GM19099 (cell line): Measurements from ENCODE around the gene ARHGAP8.

Experiments used
- POLR2A ChIP-seq: IDR thresholded peaks from 3 replicates; pipeline ENCODE4 v1.6.1; 2011; ENCODE audit warnings: low read depth; ENCODE audit not compliant: insufficient read length; ENCODE audit errors: extremely low read depth

The ARHGAP8 gene

DNA sequence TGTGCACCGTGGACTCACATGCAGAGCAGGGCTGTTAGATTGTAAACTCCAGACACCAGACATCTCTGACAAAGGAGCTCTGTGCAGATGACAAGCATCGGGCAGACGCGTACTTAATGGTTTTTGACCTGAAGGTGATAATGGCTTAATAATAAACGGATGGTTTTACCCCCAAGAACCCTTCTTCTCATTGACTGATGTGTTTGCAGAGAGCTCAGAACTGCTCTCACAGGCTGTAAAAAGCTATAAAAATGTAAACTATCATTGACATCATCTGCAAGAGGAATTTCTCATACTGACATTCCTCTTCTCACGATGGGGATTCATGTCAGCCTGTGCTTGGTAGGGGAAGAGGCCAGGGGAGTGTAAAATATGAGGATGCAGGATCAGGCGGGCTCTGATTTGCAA, 8.6 kb upstream of the ARHGAP8 start:
- TF ChIP-seq POLR2A: no peak

DNA sequence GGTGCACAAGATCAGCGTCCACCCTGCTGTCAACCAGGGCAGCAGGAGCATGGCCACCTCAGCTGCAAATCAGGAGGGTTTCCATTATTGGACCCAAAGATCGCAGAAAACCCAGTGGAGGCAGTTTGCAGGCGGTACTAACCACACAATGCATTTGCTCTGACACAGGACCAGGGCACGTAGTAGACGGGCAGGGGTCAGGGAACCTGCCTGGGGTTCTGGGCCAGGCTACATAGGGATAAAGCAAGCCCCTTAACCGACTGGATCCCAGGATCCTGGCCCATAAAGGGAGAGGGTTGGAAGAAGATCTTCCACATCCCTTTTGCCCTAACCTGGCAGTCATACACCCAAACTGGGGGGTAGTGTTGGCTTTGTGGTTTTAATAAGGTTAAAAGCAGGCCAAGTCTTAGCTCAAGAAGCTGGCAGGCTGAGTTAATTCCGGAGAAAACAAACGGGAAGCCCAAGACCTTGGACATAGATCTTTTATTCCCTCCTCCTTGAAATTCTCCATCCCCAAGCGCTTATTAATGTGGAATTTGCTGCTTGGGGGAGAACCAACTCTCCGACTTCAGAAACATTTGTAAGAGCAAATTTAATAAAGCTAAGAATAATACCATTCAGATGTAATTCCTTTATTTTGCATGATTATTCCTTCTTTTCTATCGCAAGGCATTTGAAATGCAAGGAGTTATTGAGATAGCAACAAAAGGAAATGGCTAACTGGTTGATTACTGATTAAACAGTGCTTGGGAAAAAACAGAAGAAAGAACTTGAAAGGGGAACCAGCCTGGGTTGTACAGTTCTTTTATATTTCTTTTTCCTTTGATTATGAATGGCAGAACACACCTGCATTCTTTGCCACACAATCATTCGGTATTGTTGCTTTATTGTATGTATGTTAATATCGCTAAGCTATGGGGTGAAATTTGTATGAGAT, 6.3 kb upstream of the ARHGAP8 start:
- TF ChIP-seq POLR2A: no peak

DNA sequence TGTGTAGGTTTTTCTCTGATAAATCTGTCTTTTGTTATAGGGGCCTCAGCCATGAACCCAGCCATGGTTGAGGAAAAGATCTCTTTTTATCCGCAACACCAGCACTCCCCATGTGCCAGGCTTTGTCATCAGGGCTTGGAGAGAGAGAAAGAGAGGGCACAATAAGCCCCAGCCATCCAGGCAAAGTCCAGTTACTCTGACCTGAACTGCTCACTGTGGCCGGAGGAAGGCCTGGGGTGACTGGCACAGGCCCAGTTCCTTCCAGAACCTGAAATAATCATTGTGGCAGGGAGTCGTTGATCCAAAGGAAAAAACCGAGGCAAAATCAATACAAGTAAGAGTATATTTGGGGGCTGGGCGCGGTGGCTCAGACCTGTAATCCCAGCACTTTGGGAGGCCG, 3.9 kb upstream of the ARHGAP8 start:
- TF ChIP-seq POLR2A: no peak

DNA sequence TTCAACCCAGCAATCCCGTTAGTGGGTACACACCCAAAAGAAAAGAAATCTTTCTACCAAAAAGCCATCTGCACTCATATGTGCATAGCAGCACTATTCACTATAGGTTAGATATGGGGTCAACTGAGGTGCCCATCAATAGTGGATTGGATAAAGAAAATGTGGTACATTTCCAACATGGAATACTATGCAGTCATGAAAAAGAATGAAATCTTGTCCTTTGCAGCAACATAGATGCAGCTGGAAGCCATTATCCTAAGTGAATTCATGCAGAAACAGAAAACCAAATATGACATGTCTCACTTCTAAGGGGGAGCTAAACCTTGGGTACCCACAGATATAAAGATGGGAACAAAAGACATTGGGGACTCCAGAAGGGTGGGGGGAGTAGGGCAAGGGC, 1.9 kb upstream of the ARHGAP8 start:
- TF ChIP-seq POLR2A: no peak

DNA sequence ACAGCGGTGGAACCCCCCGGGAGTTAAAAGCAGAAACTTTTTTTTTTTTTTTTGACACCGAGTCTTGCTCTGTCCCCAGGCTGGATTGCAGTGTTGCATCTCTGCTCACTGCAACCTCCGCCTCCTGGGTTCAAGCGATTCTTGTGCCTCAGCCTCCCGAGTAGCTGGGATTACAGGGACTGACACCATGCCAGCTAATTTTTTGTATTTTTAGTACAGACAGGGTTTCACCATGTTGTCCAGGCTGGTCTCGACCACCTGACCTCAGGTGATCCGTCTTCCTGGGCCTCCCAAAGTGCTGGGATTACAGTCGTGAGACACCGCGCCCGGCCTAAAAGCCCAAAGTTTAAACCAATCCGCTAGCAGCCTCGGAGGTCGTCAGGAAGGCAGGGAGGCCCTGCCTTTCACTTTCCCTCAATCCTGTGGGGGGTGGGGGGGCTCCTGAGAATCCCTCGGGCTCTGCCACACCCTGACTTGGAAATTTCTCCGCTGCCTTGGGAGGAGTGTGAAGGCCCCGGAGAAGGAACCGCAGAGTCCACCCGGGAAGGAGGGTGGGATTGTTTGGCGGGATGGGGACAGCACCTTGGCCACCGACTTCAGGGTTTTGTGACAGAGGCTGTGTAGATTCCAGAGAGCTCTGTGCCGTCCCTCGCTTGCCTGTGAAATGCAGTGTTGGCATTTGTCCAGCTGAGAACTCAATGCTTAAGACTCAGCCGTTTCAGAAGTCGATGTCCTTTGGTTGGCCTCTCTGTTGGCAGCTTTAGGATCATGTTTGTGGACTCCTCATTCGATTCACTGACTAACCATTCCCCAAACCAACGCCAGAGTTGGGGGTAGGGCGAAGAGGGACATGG, 1.0 kb downstream of the ARHGAP8 start:
- no peak for TF ChIP-seq POLR2A

DNA sequence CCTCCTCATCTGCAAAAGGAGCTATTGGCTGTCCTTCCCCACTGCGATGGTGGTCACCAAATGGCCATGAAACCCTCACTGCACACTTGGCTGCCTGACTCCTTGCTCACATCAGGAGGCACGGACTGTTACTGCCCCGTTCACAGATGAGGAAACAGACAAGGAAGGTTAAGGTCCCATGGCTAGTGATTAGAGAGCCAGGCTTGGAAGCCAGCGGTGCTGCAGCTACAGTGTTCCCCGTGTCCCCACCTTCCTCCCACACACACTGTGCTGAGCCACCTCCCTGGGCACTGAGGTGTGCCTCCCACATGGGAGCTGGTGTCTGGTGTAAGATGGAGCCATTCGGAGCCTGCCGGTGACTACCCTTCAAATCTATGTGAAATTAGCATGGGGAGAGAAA, 2.6 kb downstream of the ARHGAP8 start:
- no peak for TF ChIP-seq POLR2A

GRCh38 chr22:44755417-44755816, 3.0 kb downstream of the ARHGAP8 start:
- no peak for TF ChIP-seq POLR2A

GRCh38 chr22:44755956-44756361, 3.6 kb downstream of the ARHGAP8 start:
- TF ChIP-seq POLR2A: no peak

DNA sequence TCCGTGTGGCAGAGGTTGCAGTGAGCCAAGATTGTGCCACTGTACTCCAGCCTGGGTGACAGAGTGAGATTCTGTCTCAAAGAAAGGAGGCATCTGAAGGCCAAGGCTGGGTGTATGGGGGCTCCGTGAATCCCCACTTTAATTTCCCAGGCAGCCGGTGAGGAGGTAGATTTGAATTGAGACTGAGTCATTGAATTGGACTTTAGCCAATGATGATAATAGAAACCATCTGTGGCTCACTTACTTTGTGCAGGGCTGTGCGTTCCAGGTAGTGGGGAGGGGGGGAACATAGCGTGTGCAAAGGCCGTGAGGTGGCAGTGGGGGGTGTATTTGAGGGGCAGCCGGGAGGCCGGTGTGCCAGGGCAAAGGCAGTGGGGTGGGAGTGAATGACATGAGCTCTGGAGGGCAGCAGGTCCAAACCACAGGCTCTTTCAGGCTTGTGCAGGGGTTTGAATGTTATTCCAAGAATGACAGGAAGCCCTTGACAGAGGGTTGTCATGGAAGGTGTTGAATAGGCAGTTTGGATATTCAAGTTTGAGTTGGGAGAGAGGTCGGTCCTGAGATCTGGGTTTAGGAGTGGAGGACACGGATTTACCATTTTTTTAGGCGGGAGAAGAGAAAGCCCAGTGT, 6.1 kb downstream of the ARHGAP8 start:
- TF ChIP-seq POLR2A: no peak

DNA sequence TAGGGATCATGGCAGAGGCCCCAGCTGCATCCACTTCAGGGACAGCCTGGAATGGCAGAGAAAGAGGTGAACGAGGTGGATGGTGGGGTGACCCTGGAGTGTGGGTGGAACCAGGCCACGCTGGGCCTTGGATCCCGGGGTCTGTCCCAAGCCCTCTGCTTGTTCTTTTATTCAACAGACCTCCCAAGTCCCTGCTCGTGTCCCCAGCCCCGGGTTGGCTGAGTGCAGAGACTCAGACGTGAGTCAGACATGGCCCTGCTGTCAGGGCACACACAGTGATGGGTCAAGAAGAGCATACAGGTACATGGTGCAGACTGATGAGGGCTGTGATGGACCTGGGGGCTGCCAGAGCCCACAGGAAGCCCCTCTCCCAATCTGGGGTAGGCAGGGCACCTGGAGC, 6.6 kb downstream of the ARHGAP8 start:
- TF ChIP-seq POLR2A: no peak

GRCh38 chr22:44759430-44760310, 7.3 kb downstream of the ARHGAP8 start:
- TF ChIP-seq POLR2A: no peak

GRCh38 chr22:44760476-44760875, 8.1 kb downstream of the ARHGAP8 start:
- no peak for TF ChIP-seq POLR2A

DNA sequence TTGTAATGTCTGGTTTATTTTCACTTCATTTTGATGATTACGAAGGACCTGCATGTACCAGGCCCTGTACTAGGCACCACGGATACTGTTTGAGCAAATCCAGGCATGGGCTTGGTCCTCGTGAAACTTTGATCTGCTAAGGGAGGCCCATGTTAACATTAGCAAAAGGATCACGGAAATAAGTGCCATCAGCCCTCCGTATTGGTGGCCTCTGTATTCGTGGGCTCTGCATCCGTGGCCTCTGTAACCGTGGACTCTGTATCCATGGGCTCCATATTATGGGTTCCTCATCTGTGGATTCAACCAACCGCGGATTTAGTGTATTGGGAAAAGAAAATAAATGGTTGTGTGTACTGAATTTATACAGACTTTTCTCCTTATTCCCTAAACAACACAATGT, 8.7 kb downstream of the ARHGAP8 start:
- TF ChIP-seq POLR2A: no peak

DNA sequence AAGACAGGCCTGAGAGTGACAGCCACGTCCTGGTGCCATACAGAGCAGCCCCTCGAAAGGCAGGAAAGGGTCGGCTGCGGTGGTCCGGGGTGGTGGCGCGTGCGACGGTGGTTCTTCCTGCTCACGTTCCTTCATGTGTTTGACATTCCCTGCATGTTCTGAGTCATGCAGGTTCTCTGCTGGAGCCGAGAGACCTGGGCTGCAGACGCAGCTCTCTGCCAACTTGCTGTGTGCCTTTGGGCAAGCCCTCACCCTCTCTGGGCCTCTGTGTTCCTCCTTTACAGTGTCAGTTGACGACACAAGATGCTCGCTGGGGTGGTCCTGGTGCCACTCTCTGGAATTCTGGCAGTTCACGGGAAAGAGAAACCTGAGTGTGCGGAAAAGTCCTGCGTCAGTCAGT, 12.0 kb downstream of the ARHGAP8 start:
- TF ChIP-seq POLR2A: no peak
